NCI-H2107 (cell line): ENCODE data around the gene ARMC8.

Source experiments
- DNase-seq: peaks from one replicate; lab custom pipeline; 2025; lab: John Stamatoyannopoulos, UW

ARMC8 gene

DNA sequence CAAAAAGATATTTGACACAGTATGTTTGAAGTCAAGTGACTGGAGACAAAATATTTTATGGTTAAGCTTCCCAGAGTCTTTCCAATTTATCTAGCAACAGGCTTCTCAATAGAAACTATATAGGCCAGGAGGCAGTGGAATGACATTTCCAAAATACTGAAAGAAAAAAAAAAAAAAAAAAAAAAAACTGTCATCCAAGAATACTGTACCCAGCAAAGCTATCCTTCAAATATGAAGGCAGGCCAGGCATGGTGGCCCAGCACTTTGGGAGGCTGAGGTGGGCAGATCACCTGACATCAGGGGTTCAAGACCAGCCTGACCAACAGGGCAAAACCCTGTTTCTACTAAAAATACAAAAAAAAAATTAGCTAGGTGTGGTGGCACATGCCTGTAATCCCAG, 121.7 kb downstream of the ARMC8 start:
- DNase-seq = no peak

DNA sequence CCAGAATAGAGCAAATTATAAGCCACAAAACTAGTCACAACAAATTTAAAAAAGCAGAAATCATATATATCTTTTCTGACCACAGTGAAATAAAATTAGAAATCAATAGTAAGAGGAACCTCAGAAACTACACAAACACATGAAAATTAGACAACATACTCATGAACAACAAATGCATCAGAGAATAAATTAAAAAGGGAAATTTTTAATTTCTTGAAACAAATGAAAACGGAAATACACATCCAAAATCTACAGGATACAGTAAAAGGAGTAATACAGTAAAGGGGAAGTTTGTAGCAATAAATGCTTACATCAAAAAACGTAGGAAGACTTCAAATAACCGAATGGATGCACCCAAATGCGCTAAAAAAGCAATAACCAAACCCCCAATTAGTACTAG, 123.4 kb downstream of the ARMC8 start:
- no peak for DNase-seq

DNA sequence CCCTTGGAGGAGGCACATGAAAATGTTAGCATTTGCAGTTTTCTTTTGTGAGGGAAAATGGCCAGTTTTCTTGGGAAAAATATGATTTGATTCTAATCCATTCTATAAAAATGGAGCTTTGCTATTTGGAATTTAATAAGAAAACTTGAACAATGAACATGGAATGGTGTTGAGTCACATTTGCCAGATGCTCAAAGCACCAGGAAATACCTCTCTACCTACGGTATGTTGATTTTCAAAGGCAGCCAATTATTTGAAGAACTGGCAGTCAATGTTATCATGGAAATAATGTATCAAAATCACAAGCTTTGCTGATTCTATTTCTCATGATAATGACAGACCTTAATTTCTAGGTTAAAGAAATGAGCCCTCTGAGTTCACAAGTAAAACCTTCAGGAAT, 127.7 kb downstream of the ARMC8 start:
- DNase-seq = no peak

DNA sequence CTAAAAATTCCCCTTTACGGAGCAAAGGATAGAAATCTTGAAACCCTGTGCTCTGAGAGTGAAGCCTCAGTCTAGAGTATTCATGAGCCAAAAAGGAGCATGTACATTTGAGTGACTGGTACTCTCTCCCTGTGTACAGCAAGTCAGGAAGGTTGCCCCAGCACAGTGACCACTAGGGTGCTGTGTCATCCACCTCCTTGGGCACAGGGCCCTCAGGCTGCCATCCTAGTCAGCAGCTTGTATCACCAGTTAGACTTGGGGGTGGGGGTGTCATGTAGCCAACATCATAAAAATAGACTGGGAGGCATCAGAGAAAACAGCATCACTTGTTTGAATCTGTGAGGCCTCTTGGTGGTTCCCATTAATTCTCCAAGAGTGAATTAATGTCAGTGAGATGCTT, 130.6 kb downstream of the ARMC8 start:
- DNase-seq = no peak

DNA sequence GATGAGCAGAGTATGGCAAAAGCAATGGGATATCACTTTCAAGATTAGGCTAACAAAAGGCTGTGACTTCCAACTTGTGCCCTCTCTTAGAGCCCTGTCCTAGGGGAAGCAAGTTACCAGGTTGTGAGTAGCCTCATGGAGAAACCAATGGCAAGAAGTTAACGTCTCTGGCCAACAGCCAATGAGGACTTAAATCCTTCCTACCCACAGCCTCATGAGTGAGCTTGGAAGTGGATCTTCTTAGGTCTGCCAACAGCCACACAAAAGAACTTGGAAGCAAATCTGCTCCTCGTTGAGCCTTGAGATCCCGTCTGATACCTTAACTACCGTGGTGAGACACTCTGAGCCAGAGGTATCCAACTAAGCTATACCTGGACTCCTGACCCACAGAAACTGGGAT, 136.9 kb downstream of the ARMC8 start:
- no peak for DNase-seq

DNA sequence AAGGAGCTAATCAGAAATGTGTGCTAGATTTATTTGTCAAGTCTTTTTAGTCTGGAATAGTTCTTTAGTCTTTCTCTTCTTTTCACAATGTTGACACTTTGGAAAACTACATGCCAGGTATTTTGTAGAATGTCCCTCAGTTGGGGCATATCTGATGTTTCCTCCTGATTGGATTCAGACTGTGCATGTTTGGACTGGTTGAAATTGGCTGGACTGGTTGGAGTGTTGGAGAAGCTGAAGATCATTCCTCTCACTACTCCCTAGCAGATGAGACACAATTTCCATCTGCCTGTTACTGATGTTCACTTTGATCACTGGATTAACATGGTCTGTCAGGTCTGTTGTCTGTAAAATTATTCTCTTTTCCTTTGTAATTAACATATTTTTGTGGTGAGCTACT, 138.9 kb downstream of the ARMC8 start:
- no peak for DNase-seq

DNA sequence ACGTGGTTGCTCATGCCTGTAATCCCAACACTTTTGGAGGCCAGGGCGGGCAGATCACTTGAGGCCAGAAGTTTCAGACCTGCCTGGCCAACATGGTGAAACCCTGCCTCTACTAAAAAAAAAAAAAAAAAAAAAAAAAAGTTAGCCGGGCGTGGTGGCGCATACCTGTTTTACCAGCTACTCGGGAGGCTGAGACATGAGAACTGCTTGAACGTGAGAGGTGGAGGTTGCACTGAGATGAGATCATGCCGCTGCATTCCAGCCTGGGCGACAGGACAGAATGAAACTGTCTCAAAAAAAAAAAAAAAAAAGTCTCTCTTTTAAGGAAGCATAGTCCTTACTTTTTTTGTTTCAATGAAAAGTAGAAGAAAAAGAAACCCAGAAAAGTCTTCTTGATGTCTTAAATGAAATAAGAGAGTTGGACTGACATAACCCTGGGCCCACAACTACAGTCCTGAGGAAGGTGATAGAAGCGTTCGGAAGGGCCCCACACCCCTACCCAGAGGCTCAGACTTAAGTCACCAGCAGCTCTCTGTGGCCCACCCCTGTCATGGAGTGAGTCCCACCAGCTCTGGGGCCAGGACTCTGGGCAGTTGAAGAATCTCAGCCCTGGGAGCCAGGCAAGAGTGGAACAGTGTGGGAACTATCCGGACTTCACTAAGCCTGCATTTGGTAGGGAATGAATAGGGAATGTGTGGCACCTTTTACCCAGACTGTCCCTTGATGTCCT, 139.9 kb downstream of the ARMC8 start:
- DNase-seq = no peak

DNA sequence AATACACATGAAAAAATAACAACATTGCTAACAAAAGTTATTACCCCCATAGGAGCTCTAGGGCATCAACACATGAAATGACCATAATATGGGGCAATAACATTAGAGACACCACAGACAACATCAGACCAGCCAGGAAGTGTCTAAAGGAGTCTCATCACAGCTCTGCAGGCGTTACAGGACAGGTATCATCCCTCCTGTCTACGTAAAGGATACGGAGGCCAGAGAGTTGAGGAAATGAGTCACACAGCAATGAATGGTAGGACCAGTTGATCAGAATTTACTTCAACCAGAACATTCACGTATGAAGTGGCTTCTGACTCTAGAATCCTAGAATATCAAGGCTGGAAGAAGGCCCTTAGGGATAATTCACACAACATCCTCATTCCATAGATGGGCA, 140.7 kb downstream of the ARMC8 start:
- no peak for DNase-seq

DNA sequence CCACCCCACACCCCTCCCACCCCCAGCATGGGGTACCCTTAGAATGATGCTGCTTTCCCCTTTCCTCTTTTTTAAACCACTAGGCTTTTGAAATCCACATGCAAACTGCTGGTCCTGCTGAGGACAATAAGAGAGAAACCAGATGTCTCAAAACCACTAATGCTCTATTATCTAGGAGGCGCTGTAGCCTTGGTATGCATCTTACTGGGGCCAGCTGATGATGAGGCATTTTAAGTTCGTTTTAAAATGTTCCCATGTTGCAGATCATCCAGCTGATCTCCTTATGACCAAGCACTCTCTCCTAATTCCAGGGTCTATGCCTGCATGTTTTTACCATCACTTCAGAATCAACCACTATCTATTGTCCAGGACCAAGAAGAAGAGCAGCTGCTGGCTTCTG, 141.2 kb downstream of the ARMC8 start:
- no peak for DNase-seq

DNA sequence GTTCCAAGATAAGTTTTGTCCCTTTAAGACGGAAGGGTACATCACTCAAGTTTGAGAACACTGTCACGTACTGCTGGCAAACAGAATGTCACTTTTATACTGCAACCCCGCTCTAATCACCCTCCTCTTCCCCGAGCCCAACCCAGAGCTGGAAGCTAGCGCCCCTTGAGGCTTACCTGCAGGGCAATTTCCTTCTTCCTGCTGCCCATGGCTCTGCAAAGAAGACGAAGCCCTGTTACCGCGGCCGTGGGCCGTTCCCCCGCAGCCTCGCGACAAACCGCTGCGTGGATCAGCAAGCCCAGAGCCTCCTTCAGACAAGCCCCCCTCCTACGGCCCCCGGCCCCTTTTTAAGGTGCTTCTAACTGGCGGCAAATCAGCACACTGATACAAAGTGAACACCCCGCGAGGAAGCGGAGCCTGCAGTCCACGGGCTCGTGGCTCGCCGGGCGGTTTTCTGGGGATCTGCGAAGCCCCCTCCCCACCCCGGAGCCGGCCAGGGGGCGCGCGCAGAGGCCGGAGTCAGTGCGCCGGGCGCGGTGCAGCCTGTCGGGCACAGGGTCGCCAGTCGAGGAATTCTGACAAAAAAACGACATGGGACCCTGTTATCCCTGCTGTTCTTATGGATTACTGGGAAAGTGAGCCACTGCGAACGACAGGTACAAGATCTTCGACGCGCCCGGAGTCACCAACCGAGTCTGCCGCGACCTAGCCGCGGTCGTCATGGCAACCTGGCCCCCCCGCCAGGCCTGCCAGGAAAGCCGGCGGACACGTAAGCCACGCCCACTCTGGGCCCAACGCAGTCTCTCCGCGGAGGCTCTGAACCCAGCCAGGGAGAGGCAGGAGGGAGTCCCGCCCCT, 142.3 kb downstream of the ARMC8 start, which contains the start of gene NME9:
Gene NME9 (minus strand): TSS at position 725 of the 857 bp plus-strand sequence. CDS start 516 bp downstream, at position 209.
- peak; percentile 90 for DNase-seq

DNA sequence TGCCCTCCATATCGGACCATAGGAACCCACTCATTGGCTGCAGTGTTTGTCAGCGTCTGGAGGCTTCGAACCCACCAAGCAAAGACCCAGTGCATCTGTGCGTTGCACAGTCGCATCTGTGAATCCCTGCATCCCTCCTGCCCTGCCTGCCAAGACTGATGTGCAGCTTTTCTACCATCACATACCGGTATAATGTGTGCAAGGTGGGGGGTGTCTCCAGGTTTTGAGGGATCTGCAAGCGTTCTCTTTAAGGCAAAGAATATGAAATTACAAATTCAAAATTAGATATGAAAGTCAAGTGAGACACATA, 142.8 kb downstream of the ARMC8 start:
- no peak for DNase-seq

DNA sequence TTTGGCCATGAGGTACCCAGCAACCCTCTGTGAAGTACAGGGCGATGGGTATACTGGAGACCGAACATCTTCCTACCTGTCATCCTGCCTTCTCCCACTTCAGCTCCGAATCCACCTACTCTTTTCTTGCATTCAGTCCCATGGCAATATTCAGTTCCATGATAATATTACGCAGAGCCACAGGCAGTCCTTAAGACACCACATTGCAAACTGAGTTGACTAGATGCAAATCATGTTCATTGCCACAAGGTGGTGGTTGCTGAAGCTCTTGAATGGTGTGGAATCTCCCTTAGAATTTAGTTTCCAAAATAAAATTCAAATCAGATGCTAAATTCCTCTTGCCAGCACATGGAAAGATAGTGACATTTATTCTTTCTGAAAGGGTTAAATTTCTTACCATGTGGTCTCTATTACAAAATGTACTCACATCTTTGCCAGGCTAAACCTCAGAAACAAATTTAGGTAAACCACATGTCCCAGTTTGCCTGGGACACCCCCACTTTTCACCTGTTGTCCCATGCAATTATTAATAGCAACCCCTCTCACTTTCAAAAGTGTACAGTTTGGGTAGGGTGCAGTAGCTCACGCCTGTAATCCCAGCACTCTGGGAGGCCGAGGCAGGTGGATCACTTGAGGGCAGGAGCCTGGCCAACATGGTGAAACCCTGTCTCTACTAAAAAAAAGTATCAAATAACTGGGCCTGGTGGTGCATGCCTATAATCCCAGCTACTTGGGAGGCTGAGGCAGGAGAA, 144.2 kb downstream of the ARMC8 start:
- no peak for DNase-seq

DNA sequence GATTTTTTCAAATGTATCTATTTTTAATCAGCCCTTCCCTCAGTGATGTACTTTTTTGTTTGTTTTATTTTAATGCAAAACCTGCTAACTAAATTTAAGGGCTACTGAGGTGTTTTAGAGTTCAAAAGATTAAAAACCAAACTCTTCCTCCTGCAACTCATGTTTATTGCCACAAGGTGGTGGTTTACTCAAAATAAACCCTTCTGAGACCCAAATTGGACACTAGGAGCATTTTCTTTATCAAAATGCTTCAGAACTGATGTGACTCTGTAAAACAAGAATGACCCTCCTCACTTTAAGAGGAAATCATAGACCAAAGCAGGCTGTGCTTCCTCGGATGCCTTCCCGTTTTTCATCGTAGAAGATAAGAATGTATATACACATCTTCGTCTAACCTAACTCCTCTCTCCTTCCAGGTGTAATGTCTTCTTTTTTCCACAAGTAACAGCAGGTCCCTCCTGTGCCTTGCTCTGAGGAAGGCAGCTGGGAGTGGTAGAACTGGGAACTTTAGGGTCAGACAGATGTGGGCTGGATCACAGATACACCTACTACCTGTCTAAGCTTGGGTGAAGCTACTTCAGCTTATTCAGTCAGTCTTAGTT, 145.5 kb downstream of the ARMC8 start:
- DNase-seq = no peak

DNA sequence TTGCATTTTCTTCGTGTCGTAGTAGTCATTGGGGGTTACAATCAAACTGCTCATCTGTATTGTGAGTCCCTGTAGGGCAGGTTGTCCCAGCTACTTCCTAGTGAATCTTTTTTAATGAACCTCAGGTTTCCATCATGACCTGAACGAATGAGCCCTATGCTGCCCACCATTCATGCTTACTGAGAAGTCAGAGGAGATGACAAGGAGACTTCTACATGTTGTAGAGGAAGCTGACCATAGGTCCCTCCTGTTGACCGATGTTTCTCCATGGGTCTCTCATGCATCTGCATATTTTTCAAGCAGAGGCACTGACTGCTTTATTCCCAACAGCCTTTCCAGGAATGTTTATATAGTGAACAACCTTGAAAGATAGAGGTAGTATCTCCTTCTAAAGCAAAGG, 147.5 kb downstream of the ARMC8 start:
- no peak for DNase-seq

DNA sequence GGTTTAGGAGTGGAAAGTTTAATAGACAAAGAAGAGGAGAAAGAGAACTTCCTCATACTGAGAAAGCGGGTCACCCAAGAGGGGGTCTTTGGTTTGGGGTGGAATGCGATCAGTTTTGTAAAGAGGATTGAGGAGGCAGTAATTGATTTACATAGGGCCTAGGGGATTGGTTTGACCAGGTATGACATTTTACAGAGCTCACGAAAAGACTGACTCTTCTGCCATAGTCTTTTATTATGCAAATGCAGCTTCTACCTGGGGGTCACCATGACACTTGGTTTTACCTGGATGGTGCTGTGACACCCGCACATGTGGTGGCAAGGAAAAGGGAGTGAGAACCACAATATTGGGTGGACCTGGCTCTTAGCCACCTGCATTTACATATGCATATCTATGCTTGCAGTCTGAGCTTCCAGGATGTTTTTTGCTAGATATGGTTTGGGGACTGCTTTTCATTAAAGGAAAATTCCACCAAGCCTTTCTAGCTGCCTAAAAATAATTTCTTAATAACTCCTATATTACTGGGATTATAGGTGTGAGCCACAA, 149.4 kb downstream of the ARMC8 start:
- DNase-seq = no peak

DNA sequence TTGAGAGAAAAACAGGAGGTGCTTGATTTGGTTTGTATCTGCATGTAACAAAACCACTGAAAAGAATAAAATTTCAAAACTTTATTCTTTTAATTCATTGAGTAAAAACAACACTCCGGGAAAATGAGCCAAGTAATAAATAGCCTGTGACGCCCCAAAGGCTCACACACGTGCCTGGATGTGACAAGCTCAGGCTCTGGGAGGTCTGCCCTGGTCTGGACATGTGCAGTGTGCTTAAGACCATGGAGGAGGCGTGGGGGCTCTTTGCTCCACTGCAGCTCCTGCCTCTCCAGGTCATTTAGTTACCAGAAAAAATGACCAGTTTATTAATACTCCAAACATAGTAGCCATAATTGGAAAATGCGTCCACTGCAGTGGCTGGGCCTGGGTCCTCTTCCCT, 151.1 kb downstream of the ARMC8 start:
- no peak for DNase-seq

DNA sequence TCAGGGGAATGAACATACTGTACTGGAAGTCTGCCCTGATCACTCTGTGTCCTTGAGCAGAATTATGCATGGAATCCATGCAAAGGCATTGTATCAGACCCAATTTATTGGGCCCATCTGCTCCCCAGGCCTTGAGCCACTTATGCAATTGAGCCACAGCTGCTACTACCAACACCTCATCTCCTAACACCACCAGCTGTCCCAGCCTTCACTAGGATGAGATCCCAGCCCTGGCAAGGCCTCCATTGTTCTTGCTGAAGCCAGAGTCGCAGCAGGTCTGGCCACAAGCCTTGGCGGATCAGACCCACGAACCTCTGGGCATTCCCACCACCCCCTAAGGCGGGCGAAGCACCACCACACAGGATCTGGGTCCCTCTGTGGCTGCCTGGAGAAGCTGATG, 151.7 kb downstream of the ARMC8 start:
- DNase-seq = no peak

DNA sequence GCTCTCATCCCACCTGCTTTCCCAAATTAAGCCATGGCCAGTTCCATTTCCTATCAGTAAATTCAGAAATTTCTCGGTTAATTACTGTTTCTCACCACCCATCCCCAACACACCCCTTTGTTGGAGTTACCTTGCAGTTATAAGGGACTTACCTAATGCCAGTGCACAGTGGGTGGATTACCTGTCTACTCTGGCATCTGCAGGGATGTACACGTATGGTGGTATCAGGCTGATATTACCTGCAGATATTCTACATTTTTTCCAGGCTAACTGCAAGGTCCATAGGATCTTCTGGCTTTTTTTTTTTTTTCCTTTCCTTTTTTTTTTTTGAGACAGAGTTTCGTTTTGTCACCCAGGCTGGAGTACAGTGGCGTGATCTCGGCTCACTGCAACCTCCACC, 153.4 kb downstream of the ARMC8 start:
- DNase-seq = no peak

DNA sequence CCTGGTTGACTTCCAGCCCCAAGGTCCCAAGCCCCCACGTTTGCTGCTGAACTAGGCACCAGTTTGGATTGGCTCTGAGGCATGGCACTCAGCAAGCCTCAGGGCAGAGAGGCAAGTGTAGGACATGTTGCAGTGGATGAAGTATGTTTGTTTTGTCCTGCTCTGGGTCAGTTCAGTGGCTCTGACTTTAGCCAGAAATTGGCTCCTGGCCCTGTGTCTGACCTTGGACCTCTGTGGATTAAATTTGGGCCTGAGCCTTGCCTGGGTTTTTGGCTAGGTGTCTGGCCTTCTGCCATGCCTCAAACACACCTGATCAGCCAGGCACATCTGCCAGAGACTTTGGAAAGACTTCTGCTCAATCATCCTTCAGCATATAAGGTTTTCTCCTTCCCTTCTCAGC, 157.7 kb downstream of the ARMC8 start:
- DNase-seq = no peak
